Lower lobe of right lung (tissue), 2 donors: ENCODE results near the gene ADRA1B. TPM values are rescaled to one million over a fixed set of nuclear protein-coding genes. Genes with fewer than 3 reads are reported as not detected.
A peak's percentile ranks its signal among the peaks of the same experiment; 100 is the strongest.

Experiments used
- ATAC-seq, 2 donors: fragments of 200-7000 bp; cut with Tn5 transposase; one replicate each; pipeline ENCODE4 v1.9.1; 2020 to 2022; ENCODE audit warnings: mild to moderate bottlenecking in 2 of 2, moderate library complexity in 2 of 2
- DNase-seq: peaks from one replicate; pipeline ENCODE4 v3.0.0-alpha.2; 2020
- H3K27ac ChIP-seq: fragments of 200-600 bp; one replicate; pipeline ENCODE4 v1.8.0; 2022
- H3K27me3 ChIP-seq: fragments of 200-600 bp; one replicate; pipeline ENCODE4 v1.8.0; 2022; ENCODE audit warnings: low read depth
- H3K36me3 ChIP-seq: fragments of 200-600 bp; one replicate; pipeline ENCODE4 v1.8.0; 2022; ENCODE audit warnings: mild to moderate bottlenecking
- H3K4me1 ChIP-seq: fragments of 200-600 bp; one replicate; pipeline ENCODE4 v1.8.0; 2022
- H3K4me3 ChIP-seq: fragments of 200-600 bp; one replicate; pipeline ENCODE4 v1.8.0; 2022; ENCODE audit warnings: mild to moderate bottlenecking
- H3K9me3 ChIP-seq: fragments of 200-600 bp; one replicate; pipeline ENCODE4 v1.8.0; 2022
- intact Hi-C: fragments of 100-400 bp; cut with DNase I; formaldehyde crosslinking; loops from one replicate; pipeline ENCODE4 v1.11.0; 2022
- total RNA-seq: library from RNA; stranded (reverse); fragmentation: NEBNext Ultra II Directional; extraction: Animal tissue kit (Norgen Biotek cat#: 25700); gene quantifications from one replicate; pipeline ENCODE4 v1.2.1, GENCODE V29; 2021
- TF ChIP-seq, protein P1 (sequence below): fragments of 200-600 bp; IDR thresholded peaks from one replicate; pipeline ENCODE4 v1.8.0; 2022; ENCODE audit warnings: antibody characterized with exemption, mild to moderate bottlenecking
- donor health status: DM: no; HTN: yes; CAD: no; lungs with severe emphysema.

The ADRA1B gene
- total RNA-seq, 1 donor from 2014 or later, result 3.8 TPM

DNA sequence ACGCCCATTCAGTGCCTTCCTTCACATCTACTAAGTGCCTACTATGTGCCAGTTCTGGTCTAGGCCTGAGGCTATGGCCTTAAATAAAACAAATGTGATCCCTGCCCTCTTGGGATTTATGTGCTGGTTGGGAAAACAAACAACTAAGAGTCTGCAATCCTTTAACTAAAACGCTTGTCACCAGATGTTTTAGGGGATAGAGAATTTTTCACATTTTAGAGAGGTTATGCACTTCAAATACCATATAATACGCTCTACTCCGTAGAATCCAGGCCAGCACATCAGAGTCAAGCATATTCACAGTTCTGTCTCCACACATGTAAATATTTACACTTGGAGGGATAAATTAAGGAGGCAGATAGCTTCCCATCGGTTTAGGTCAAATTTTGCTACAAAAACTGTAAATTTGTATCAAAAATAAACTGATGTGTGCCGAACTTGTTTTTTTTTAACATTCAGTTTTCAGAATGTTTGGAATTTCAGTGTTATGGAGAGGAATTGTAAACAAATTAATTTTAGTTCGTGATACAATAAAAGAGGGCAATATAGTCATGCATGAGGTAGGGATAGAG lies 22.0 kb upstream of the ADRA1B start:
- intact Hi-C loops, result no loop called here
- H3K27ac ChIP-seq, result no peak overlapping the region

DNA sequence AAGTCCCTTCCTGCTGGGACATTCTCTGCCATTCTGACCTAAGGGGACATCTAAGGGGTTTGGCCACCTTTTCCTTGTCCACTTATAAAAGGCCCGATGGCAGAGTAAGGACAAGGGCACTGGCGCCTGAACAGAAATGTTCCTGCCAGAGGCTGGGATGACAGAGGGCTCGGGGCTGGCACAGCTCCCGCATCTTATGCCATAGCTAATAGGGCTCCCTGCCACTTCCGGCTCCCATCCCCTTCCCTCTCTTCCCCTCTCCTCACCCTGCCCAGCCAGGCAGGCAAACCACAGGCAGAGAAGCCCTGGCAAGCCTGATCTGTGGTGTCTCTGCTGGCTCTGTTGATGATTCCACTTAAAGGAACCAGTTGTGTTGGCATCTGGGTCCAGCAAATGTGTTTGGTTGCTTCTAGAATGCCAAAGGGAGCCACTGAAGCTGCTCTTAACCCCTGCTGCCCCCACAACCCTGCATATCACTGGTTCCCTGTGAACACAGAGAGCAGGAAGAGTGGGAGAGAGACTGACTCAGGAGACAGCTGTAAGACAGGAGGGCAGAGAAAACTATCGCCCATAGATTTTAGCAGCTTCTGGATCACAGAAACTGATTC lies 18.4 kb upstream of the ADRA1B start:
- H3K27ac ChIP-seq, result no peak overlapping the region
- DNase-seq, result peak; percentile 55
- intact Hi-C loops, result no loop called here

More for the DNA sequence above, 22.0 kb upstream of the ADRA1B start:
- Histone ChIP-seq H3K27me3 (peaks cover 6% of the 10 kb centered on the region), H3K36me3 (no peaks in the 10 kb centered on the region), H3K4me3 (no peak overlapping the region), H3K9me3 (no peaks in the 10 kb centered on the region), H3K4me1 (no peaks in the 10 kb centered on the region)
- DNase-seq, result no peak
- no peak for ATAC-seq
- TF ChIP-seq, protein P1, sequence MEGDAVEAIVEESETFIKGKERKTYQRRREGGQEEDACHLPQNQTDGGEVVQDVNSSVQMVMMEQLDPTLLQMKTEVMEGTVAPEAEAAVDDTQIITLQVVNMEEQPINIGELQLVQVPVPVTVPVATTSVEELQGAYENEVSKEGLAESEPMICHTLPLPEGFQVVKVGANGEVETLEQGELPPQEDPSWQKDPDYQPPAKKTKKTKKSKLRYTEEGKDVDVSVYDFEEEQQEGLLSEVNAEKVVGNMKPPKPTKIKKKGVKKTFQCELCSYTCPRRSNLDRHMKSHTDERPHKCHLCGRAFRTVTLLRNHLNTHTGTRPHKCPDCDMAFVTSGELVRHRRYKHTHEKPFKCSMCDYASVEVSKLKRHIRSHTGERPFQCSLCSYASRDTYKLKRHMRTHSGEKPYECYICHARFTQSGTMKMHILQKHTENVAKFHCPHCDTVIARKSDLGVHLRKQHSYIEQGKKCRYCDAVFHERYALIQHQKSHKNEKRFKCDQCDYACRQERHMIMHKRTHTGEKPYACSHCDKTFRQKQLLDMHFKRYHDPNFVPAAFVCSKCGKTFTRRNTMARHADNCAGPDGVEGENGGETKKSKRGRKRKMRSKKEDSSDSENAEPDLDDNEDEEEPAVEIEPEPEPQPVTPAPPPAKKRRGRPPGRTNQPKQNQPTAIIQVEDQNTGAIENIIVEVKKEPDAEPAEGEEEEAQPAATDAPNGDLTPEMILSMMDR, result no peak

DNA sequence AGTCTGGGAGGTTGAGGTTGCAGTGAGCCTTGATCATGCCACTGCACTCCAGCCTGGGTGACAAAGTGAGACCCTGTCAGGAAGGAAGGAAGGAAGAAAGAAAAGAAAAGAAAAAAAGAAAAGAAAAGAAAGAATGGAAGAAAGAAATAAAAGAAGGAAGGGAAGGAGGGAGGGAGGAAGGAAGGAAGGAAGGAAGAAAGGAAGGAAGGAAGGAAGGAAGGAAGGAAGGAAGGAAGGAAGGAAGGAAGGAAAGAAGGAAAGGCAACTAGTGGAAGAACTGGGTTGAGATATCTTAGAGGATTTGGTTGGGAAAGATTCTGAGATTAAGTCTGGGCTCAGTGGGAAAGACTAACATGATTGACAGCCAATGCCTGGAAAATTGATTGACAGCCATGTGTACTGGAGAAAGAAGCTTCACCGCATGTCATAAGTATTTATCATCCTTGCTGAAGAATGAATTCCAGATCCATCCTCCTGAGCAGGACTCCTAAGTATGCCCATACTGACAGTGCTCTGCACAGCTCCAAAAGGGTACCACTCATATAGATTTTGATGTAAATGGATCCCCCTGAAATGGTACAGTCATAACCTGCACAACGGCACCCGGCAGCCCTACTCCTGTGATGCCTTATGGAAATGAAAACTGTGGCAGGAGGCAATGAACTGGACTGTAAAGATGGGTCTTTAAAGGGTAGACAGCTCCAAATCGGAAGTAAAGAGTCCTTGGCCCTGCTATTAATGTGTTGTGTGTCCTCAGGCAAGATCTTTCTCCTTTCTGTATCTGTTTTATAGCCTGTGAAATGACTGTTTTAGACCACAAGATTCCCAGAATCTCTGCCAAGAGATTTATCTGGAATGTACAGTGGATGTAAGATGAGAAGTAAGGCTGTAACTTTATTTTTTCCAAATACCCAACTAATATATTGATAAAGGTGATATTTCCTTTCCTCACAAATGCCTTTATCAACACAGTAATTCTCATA lies 16.9 kb upstream of the ADRA1B start:
- DNase-seq (no peak), ATAC-seq (no peak)
- peaks cover 6% of the 10 kb centered on the region for H3K27me3 ChIP-seq
- no peaks in the 10 kb centered on the region for H3K9me3 ChIP-seq
- TF ChIP-seq, protein P1, result no peak
- no peak overlapping the region for H3K27ac ChIP-seq
- H3K4me1 ChIP-seq, result peaks cover 4% of the 10 kb centered on the region
- intact Hi-C loops, result no loop called here
- no peak overlapping the region for H3K4me3 ChIP-seq
- no peaks in the 10 kb centered on the region for H3K36me3 ChIP-seq

More for the DNA sequence above, 18.4 kb upstream of the ADRA1B start:
- no peak overlapping the region for H3K4me3 ChIP-seq
- ATAC-seq, result peak in 1 of 2 donors; percentile 66
- peaks cover 3% of the 10 kb centered on the region for H3K4me1 ChIP-seq
- no peaks in the 10 kb centered on the region for H3K9me3 ChIP-seq
- no peaks in the 10 kb centered on the region for H3K36me3 ChIP-seq
- TF ChIP-seq, protein P1, result no peak
- peaks cover 6% of the 10 kb centered on the region for H3K27me3 ChIP-seq

DNA sequence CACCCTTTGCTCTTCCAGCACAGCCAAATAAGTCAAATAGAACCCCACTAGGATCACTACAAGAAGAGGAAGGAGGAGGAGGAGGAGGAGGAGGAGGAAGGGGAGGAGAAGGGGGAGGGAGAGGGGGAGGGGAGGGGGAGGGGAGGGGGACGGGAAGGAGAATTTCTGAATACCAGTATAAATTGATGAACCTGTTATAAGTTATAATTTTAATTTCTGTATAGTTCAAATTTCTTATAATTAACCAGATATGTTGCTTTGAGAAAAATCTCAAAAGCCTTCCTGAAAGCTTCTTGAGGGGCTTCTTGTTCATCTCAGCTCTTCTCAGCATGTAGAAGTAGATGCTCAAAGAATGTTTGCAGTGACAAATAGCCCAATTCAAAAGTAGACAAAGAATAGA lies 15.0 kb upstream of the ADRA1B start:
- intact Hi-C loops, result no loop called here
- no peak for DNase-seq
- Histone ChIP-seq H3K4me3 (no peak overlapping the region), H3K4me1 (peaks cover 4% of the 10 kb centered on the region), H3K36me3 (no peaks in the 10 kb centered on the region), H3K27me3 (no peaks in the 10 kb centered on the region), H3K27ac (no peak overlapping the region), H3K9me3 (no peaks in the 10 kb centered on the region)
- TF ChIP-seq, protein P1, result no peak
- ATAC-seq, result no peak

DNA sequence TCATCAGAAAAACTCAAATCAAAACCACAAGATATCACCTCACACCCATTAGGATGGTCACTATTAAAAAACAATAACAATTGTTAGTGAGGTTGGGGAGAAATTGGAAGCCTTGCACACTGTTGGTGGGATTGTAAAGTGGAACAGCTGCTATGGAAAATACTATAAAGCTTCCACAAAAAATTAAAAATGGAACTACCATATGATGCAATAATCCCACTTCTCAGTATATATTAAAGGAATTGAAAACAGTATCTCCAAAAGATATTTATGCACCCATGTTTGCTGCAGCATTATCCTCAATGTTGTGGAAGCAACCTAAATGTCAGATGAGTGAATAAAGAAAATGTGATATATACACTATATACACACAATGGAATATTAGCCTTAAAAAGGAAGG lies 14.5 kb upstream of the ADRA1B start:
- Histone ChIP-seq H3K4me3 (no peak overlapping the region), H3K27me3 (no peaks in the 10 kb centered on the region)
- ATAC-seq, result no peak

More for the DNA sequence above, 14.5 kb upstream of the ADRA1B start:
- TF ChIP-seq, protein P1, result no peak
- intact Hi-C loops, result no loop called here
- H3K36me3 ChIP-seq, result no peaks in the 10 kb centered on the region
- peaks cover 4% of the 10 kb centered on the region for H3K4me1 ChIP-seq
- H3K9me3 ChIP-seq, result no peaks in the 10 kb centered on the region
- H3K27ac ChIP-seq, result no peak overlapping the region
- no peak for DNase-seq
